ENCODE measurements around the gene LRRC8B. TPM values are rescaled to one million over a fixed set of nuclear protein-coding genes. Genes with fewer than 3 reads are reported as not detected.
A peak's percentile ranks its signal among the peaks of the same experiment; 100 is the strongest.

The LRRC8B gene
- total and polyA plus RNA-seq, 9 of the 15 experiments (the other 6 are each of a cell fraction or from before 2014, with no cell fraction given), result 4.3 to 43.7 (median 14.4) TPM

DNA sequence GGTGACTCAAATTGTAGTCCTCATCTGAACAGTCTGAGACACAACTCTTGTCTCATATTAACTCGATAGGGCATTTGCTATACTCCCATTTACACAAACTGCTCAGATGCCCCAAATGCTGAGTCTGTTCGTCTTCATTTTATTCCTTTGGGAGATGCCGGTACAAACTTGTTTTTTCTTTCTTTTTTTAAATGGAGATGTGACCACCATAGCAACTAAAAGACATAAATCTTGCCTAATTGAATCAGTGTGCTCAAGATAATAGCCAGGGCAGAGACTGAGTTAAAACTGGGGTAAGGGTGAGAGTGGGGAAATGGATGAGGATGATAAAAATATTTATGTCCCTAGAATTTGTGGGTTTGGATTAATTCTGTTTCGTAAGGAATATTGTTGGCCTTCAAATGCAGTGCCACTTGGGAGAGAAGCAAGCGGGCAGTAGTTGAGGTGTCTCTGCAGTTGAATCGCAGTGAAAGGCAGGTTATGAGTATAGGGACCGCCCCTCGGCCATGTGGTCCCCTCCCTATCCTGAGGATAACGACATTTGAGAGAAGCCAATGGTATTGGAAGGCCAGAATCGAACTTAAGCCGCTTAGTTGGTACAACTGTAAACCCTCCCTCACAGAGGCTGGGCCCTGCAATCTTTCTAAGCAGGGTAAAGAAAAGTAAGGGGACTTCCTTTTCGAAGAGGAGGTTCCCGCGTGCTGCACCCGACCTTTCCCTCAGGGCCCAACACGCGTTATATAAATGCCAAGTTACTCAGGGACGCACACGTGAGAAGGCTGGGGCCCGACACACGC is 859 bp upstream of the LRRC8B start (continued):
- TF ChIP-seq, protein P1, sequence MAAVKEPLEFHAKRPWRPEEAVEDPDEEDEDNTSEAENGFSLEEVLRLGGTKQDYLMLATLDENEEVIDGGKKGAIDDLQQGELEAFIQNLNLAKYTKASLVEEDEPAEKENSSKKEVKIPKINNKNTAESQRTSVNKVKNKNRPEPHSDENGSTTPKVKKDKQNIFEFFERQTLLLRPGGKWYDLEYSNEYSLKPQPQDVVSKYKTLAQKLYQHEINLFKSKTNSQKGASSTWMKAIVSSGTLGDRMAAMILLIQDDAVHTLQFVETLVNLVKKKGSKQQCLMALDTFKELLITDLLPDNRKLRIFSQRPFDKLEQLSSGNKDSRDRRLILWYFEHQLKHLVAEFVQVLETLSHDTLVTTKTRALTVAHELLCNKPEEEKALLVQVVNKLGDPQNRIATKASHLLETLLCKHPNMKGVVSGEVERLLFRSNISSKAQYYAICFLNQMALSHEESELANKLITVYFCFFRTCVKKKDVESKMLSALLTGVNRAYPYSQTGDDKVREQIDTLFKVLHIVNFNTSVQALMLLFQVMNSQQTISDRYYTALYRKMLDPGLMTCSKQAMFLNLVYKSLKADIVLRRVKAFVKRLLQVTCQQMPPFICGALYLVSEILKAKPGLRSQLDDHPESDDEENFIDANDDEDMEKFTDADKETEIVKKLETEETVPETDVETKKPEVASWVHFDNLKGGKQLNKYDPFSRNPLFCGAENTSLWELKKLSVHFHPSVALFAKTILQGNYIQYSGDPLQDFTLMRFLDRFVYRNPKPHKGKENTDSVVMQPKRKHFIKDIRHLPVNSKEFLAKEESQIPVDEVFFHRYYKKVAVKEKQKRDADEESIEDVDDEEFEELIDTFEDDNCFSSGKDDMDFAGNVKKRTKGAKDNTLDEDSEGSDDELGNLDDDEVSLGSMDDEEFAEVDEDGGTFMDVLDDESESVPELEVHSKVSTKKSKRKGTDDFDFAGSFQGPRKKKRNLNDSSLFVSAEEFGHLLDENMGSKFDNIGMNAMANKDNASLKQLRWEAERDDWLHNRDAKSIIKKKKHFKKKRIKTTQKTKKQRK (IDR thresholded peaks at IDR 0.05; ENCODE audit: borderline replicate concordance, low read depth, low read length), result no peak
- TF ChIP-seq EP400 (IDR thresholded peaks at IDR 0.05) (no peak), NCOR1 (IDR thresholded peaks at IDR 0.05) (no peak), FIP1L1 (IDR thresholded peaks at IDR 0.05; ENCODE audit: low read depth, low read length, poor library complexity, severe bottlenecking) (no peak), TCFL5 (CRISPR knock-in tag; conservative IDR thresholded peaks at IDR 0.05) (peak; percentile 43; the same call in 1 of the 2 replicates), PCBP1 (IDR thresholded peaks at IDR 0.05; ENCODE audit: low read depth, low read length, poor library complexity, severe bottlenecking) (no peak), FOSL1 (tag; conservative IDR thresholded peaks at IDR 0.05) (no peak), ZNF23 (CRISPR knock-in tag; IDR thresholded peaks at IDR 0.05) (no peak), CAMTA2 (CRISPR knock-in tag; conservative IDR thresholded peaks at IDR 0.05) (no peak), ZKSCAN3 (CRISPR knock-in tag; IDR thresholded peaks at IDR 0.05) (no peak), CHD4 (IDR thresholded peaks at IDR 0.05; ENCODE audit: insufficient read depth, insufficient replicate concordance, low read depth, low read length, poor library complexity, severe bottlenecking) (no peak), TARDBP (IDR thresholded peaks at IDR 0.05) (no peak), TEAD1 (CRISPR knock-in tag; IDR thresholded peaks at IDR 0.05) (peak in 1 of 2 experiments; percentile 99; a peak in 2 of 4 replicates), HIVEP1 (CRISPR knock-in tag; IDR thresholded peaks at IDR 0.05) (no peak; the same call in 1 of the 2 replicates)
- TF ChIP-seq, protein P2, sequence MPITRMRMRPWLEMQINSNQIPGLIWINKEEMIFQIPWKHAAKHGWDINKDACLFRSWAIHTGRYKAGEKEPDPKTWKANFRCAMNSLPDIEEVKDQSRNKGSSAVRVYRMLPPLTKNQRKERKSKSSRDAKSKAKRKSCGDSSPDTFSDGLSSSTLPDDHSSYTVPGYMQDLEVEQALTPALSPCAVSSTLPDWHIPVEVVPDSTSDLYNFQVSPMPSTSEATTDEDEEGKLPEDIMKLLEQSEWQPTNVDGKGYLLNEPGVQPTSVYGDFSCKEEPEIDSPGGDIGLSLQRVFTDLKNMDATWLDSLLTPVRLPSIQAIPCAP (CRISPR knock-in tag; IDR thresholded peaks at IDR 0.05; ENCODE audit: borderline replicate concordance), result peak; percentile 100; the same call in 1 of the 2 replicates
- TF ChIP-seq, protein P3, sequence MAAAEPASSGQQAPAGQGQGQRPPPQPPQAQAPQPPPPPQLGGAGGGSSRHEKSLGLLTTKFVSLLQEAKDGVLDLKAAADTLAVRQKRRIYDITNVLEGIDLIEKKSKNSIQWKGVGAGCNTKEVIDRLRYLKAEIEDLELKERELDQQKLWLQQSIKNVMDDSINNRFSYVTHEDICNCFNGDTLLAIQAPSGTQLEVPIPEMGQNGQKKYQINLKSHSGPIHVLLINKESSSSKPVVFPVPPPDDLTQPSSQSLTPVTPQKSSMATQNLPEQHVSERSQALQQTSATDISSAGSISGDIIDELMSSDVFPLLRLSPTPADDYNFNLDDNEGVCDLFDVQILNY (CRISPR knock-in tag; IDR thresholded peaks at IDR 0.05), result peak; percentile 100; the same call in 1 of the 2 replicates
- TF ChIP-seq, protein P4, sequence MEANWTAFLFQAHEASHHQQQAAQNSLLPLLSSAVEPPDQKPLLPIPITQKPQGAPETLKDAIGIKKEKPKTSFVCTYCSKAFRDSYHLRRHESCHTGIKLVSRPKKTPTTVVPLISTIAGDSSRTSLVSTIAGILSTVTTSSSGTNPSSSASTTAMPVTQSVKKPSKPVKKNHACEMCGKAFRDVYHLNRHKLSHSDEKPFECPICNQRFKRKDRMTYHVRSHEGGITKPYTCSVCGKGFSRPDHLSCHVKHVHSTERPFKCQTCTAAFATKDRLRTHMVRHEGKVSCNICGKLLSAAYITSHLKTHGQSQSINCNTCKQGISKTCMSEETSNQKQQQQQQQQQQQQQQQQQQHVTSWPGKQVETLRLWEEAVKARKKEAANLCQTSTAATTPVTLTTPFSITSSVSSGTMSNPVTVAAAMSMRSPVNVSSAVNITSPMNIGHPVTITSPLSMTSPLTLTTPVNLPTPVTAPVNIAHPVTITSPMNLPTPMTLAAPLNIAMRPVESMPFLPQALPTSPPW (CRISPR knock-in tag; IDR thresholded peaks at IDR 0.05), result no peak
- TF ChIP-seq, protein P5, sequence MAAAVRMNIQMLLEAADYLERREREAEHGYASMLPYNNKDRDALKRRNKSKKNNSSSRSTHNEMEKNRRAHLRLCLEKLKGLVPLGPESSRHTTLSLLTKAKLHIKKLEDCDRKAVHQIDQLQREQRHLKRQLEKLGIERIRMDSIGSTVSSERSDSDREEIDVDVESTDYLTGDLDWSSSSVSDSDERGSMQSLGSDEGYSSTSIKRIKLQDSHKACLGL (CRISPR knock-in tag; IDR thresholded peaks at IDR 0.05; ENCODE audit: borderline replicate concordance, poor library complexity, severe bottlenecking), result no peak
